HG02623 (cell line): ENCODE measurements around the gene DMBX1.

Experiments
- ATAC-seq: cut with Tn5 transposase; IDR thresholded peaks from one replicate; pipeline ENCODE4 v1.9.1; 2021; ENCODE audit warnings: moderate library complexity; ENCODE audit not compliant: unreplicated experiment

DMBX1 gene

GRCh38 chr1:46497020-46497419 lies 7.4 kb downstream of the DMBX1 start:
- ATAC-seq: no peak

DNA sequence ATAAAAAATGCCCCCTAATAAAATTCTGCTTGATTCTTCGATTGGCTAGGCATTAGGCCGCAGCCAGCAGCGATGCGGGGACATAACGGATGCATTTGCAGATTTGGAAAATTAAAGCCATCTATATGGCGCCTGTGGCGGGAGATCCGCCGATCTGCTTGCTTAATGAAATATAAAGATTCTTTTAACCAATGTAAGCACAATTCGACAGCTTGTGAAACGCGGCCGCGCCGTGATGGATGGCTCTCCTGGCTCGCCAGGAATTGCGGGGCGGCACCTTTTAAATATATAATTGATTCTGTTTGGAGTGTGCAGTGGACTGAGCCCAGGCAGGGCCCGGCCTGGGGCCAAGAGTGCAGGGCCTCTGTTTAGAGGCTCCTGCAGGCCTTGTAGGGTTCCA lies 8.0 kb downstream of the DMBX1 start:
- ATAC-seq: no peak

GRCh38 chr1:46501528-46501927 lies 11.9 kb downstream of the DMBX1 start:
- ATAC-seq: no peak

- no peak for ATAC-seq
These were observed 13.8 kb downstream of the DMBX1 start for GRCh38 chr1:46503421-46503820.

DNA sequence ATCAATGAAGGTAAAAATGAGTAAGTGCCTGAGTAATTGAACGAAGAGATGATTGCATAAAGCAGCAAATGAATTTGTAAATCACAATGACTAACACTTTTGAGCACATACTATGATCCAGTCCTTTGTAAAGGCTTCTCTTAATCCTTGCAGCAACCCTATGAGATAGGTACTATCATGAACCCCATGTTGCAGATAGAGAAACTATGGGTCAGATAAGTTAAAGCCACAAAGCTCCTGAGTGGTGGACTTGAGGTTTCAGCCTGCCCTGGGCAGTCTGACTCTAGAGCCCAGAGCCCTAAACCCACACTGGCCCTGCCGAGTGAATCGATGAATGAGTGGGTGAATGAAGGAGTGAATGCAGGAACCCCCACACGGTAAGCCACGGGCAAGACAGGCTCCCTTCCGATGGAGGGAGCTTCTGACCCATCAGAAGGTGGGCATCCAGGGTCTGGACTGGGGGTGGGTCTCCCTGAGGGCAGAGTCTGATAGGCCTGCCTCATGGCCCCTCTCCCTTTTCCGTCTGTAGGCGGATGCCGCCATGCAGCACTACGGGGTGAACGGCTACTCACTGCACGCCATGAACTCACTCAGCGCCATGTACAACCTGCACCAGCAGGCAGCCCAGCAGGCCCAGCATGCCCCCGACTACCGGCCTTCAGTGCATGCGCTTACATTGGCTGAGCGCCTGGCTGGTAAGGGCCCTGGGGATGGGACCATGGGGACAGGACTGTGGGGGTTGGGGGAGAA lies 17.0 kb downstream of the DMBX1 start:
- no peak for ATAC-seq

- no peak for ATAC-seq
These were observed 19.1 kb downstream of the DMBX1 start for GRCh38 chr1:46508757-46509156.

GRCh38 chr1:46510341-46510997 lies 20.8 kb downstream of the DMBX1 start:
- ATAC-seq: no peak

- ATAC-seq: no peak
These were observed 21.3 kb downstream of the DMBX1 start for GRCh38 chr1:46510998-46511365.

- ATAC-seq: no peak
These were observed 22.6 kb downstream of the DMBX1 start for GRCh38 chr1:46512135-46512791.

DNA sequence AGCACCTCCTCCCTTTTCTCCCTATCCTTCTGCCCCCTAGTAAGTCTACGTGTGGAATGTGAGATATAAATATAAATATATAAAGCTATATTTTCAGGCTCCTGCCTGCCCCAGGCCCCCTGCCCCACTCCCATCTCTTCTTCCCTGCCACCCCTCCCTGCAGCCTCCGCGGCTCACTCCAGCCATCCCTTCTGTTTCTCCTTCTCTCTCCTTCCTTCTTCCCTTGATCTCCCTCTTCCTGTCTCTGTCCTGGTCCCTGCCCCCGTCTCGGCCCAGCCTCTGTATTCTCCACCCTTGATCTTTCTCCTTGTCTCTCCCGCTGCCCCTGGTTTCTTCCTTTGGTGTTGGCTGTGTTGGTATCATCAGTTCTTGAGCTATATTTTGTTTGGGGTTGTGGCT lies 23.2 kb downstream of the DMBX1 start:
- ATAC-seq: no peak

DNA sequence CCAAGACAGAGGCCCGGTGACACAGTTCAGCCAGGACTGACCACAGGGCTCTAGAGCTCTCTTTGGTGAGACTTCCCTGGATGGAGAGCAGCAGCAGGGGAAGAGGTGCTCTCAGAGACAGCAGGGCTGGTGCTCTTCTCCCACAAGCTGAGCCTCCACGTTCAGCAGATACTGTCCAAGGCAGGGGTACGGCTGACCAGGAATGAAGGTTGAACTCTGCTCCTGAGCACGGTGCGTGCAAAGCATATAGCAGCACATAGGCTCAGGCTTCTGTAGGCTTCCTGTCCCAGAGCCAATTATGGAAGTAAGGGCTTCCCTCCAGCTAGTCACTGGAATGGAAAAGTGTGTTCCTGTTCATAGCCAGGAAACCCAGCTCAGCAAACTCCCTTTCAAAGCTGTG lies 23.9 kb downstream of the DMBX1 start:
- ATAC-seq: no peak

GRCh38 chr1:46515576-46515975 lies 25.9 kb downstream of the DMBX1 start:
- no peak for ATAC-seq

DNA sequence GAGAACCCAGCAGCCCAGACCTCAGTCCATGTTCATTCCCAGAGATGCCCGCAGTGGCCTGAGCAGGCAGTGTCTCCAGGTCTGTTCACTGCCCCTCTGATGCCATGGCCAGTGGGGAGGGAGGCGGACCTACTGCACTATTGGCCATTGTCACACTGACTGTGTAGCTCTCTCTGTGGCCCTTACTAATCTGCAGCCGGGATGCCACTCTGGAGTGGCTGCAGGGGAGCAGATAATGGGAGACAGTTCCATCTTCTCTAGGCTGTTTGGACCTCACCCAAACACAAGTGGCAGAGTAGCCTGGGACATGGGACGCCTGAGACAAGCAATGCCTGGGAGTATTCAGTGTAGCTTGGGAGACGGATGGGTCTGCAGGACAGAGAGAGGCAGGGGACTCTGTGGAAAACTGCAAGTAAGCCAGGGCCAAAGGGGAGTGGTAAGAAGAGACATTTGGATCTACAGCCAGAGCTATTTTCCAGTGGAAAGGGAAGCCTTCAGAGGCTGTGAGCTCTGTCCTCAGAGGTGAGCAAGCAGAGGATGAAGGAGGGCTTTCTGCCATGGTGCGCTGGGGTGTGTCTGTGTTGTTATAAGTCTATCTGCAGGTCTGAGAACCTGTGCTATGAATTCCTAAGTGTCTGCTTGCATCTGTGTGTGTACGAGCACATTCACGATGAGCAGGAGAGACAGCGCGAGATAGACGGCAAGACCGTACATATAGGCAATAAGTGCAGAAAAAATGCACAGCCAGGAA lies 26.7 kb downstream of the DMBX1 start:
- ATAC-seq: no peak

DNA sequence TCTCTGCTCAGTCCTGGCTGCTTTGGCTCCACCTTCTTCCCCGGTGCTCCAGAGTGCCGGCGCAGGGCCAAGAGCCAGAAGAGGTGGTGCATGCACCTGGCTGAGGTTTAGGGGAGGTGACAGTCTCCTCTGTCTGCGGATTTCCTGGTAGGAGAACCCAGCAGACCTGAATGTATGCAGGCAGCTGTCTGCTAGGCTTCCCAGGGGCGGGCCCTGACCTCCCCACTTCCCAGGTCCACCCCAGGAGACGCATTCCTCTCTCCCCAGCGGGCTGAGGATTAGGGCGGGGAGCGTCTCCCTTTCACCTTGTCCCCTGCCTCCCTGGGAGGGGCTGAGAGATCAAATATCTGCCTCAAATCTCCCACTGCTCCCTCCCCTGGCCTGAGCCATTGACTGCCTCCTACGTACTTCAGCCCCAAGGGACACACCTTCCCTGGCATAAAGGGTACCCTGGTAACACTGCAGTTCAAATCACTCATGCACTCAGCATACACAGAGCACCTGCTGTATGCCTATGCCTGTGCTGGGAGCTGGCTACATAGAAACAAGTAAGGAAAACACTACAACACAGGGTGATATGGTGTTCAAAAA lies 27.5 kb downstream of the DMBX1 start:
- no peak for ATAC-seq

DNA sequence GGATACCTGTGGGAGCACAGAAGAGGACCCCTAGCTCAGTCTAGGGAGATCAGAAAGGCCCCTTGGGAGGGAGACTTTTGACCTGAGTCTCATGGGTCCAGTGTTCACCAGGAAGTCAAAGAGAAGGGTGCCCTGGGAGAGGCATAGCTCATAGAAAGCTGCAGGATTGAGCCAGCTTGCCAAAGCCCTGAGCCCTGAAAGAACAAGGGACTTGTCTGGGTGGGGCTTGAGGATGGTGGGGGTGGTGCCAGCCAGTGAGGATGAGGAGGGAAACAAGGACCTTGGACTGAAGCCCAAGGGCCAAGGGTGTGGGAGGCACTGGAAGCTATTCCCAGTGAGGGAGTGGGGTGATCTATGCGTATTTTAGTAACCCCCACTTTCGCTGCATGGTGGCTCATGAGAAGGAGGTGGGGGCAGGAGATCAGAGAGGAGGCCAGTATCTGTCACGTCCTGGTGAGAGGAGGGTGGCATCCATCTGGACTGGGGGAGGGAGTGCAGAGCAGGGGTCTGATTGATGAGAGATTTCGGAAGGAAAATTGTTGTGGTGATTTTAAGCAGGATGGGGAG lies 28.4 kb downstream of the DMBX1 start:
- ATAC-seq: no peak

DNA sequence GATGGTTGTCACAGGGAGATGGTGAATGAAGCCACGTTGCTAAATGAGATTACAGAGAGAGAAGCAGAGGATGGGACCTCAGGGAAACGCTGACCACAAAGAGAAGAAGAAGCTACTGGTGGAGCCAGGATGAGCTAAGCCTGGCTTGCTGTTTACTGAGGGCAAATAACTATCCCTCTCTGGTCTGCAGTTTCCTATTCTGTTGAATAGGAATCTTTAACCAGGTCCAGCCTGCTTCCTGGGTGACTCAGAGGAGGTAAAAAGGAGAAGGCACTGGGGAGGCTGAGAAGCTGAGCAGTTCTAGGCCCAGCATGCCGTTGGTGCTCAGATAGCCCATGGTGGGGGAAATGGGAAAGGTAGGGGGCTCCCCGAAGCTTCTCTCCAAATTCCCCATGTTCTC lies 29.6 kb downstream of the DMBX1 start:
- ATAC-seq: no peak

GRCh38 chr1:46520063-46520911 lies 30.7 kb downstream of the DMBX1 start:
- ATAC-seq: no peak

DNA sequence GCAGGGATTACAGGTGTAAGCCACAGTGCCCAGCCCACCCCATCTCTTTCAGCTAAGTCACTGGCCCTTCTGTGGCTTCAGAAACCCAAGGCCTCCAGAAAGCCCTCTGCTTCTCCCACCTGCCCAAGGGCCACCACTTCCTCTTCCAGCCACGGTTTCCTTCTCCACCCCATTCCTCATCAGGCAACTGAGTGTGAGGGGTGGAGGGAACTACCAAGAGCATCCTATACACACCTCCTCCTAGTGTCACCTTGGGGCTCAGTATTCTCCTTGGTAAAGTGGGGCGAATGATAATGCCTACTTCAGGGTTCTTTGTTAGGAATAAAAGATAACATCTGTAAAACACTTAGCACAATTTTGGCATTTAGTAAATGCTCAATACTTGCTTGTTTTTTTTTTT lies 31.8 kb downstream of the DMBX1 start:
- ATAC-seq: no peak

DNA sequence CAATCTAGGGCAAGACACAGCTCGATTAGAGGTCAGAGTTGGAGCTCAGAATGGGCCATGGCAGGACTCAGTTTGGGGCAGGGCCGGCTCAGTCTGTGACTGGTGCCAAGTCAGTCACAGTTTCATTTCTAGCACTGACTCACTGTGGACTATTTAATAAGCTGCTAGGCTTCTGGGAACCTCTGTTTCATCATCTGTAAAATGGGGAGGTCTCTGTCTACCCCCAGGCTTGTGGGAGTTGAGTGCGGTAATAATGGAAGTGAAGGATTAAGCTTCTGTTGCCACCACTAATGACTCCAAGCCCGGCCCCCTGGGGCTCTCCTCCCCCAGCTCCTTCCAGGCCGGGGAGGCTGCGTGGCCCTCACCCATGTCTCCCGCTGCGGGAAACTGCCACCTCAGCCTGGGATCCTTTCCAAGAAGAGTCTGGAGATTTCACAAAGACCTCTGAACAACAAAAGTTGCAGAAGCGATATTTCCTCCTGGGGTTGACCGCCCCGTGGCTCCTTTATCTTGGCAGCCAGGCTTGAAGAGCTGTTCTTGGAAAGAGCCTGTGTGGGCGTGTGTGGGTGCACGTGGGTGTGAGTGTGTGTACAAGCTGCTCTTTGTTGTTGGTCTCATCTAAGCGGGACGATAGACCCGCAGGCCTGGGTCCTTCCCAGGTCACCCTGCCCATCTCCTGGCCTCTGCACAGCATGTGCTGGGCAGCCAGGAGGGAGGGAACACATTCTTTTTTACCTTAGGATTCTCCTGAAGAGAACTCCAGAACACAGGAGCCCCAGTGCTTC lies 32.7 kb downstream of the DMBX1 start:
- no peak for ATAC-seq
